HCT116 (cell line): Measurements from ENCODE around the gene LSMEM2. TPM values are rescaled to one million over a fixed set of nuclear protein-coding genes. Genes with fewer than 3 reads are reported as not detected.
A peak's percentile ranks its signal among the peaks of the same experiment; 100 is the strongest.

Source experiments
- ATAC-seq: fragments of 200-7000 bp; cut with Tn5 transposase; 2 replicates; pipeline ENCODE4 v1.9.1; 2020; ENCODE audit warnings: mild to moderate bottlenecking, moderate library complexity
- BruUV-seq: library from RNA; stranded (reverse); fragments of 400-500 nt; replicated peaks from 2 replicates; lab custom pipeline; 2021; lab: Mats Ljungman, UMichigan
- CTCF ChIA-PET: fragments of 300-600 bp; sonication (Branson Sonifier 250); formaldehyde crosslinking; loops from one replicate; lab custom pipeline; 2021; ENCODE audit warnings: antibody characterized with exemption; lab: Charles Lee
- POLR2A ChIA-PET: fragments of 300-600, 350-600 bp; sonication (Branson Sonifier 250); formaldehyde crosslinking; loops from one replicate; lab custom pipeline; 2021; ENCODE audit warnings: antibody characterized with exemption; lab: Charles Lee
- RAD21 ChIA-PET, 2 experiments: fragments of 300-600 bp; sonication (Branson Sonifier 250); formaldehyde crosslinking; loops; one replicate each; lab custom pipeline; 2023; ENCODE audit warnings: low total read pairs in 2 of 2; ENCODE audit not compliant: uncharacterized antibody in 2 of 2, unreplicated experiment in 2 of 2, low non-redundant PET in 1 of 2; lab: Charles Lee
- DNase-seq: peaks from one replicate; pipeline ENCODE4 v3.0.0-alpha.2; 2010; ENCODE audit warnings: low read depth, low spot score
- H2AFZ ChIP-seq: fragments of 200-600 bp; shearing (Covaris generic), sonication (generic); 2 replicates; pipeline ENCODE4 v1.6.1; 2017; ENCODE audit warnings: low read depth, mixed run types, mixed read lengths, antibody characterized with exemption, low read length; ENCODE audit not compliant: poor library complexity, severe bottlenecking
- H3K27ac ChIP-seq: 2 replicates; pipeline ENCODE4 v1.5.1; 2012; ENCODE audit warnings: low read depth, low read length
- H3K27me3 ChIP-seq: fragments of 200-600 bp; sonication (generic); 2 replicates; pipeline ENCODE4 v1.6.1; 2016; ENCODE audit warnings: mixed run types, low read length, mixed read lengths; ENCODE audit not compliant: insufficient read depth
- H3K36me3 ChIP-seq, 2 experiments: fragments of 200-500 bp in 1 of 2; fragments of 200-600 bp in 1 of 2; sonication (Bioruptor generic) in 1 of 2; sonication (generic) in 1 of 2; 2 replicates each; pipeline versions ENCODE4 v1.5.1 to v1.6.1; 2014 to 2016; ENCODE audit warnings: low read length in 2 of 2, inconsistent platforms in 1 of 2, mixed read lengths in 1 of 2, mixed run types in 1 of 2; ENCODE audit not compliant: insufficient read depth in 2 of 2, control insufficient read depth in 1 of 2
- H3K4me1 ChIP-seq, 2 experiments: fragments of 200-600 bp in 1 of 2; sonication (generic) in 1 of 2; 2 replicates each; pipeline versions ENCODE4 v1.5.1 to v1.6.1; 2012 to 2017; ENCODE audit warnings: low read length in 2 of 2, inconsistent platforms in 1 of 2, mild to moderate bottlenecking in 1 of 2, mixed read lengths in 1 of 2, mixed run types in 1 of 2, moderate library complexity in 1 of 2; ENCODE audit not compliant: insufficient read depth in 2 of 2, control insufficient read depth in 1 of 2
- H3K4me2 ChIP-seq: fragments of 200-600 bp; sonication (generic); 2 replicates; pipeline ENCODE4 v1.6.1; 2017; ENCODE audit warnings: mixed run types, low read length, mixed read lengths
- H3K4me3 ChIP-seq, 2 experiments: fragments of 200-600 bp in 1 of 2; sonication (generic) in 1 of 2; replicated peaks in 1 of 2; 2 replicates each; pipeline ENCODE4 v1.5.1; 2011 to 2016; ENCODE audit warnings: low read length in 2 of 2, control low read depth in 1 of 2, low read depth in 1 of 2, mild to moderate bottlenecking in 1 of 2, mixed read lengths in 1 of 2, mixed run types in 1 of 2
- H3K79me2 ChIP-seq: fragments of 200-600 bp; sonication (generic); 2 replicates; pipeline ENCODE4 v1.6.1; 2017; ENCODE audit warnings: mild to moderate bottlenecking, mixed run types, low read length, moderate library complexity, mixed read lengths; ENCODE audit not compliant: insufficient read depth
- H3K9ac ChIP-seq: fragments of 200-600 bp; sonication (generic); 2 replicates; pipeline ENCODE4 v1.6.1; 2016; ENCODE audit warnings: low read length, mixed read lengths
- H3K9me2 ChIP-seq: fragments of 200-600 bp; sonication (generic), shearing (Covaris generic); 2 replicates; pipeline ENCODE4 v1.6.1; 2017; ENCODE audit warnings: mixed run types, mild to moderate bottlenecking, moderate library complexity; ENCODE audit not compliant: insufficient read depth
- H3K9me3 ChIP-seq, 2 experiments: fragments of 200-500 bp in 1 of 2; fragments of 200-600 bp in 1 of 2; sonication (Bioruptor generic) in 1 of 2; sonication (generic) in 1 of 2; 2 replicates each; pipeline ENCODE4 v1.6.1; 2014 to 2017; ENCODE audit warnings: low read length in 2 of 2, mixed read lengths in 2 of 2, inconsistent platforms in 1 of 2, low read depth in 1 of 2, mild to moderate bottlenecking in 1 of 2, mixed run types in 1 of 2, moderate library complexity in 1 of 2; ENCODE audit not compliant: control insufficient read depth in 1 of 2, insufficient read depth in 1 of 2
- H4K20me1 ChIP-seq: fragments of 200-600 bp; sonication (generic), shearing (Covaris generic); 2 replicates; pipeline ENCODE4 v1.6.1; 2017; ENCODE audit warnings: mixed run types, mild to moderate bottlenecking, moderate library complexity; ENCODE audit not compliant: insufficient read depth
- ATF3 ChIP-seq: IDR thresholded peaks from 2 replicates; pipeline ENCODE4 v1.6.1; 2012
- CBX3 ChIP-seq: IDR thresholded peaks from 2 replicates; pipeline ENCODE4 v1.6.1; 2012; ENCODE audit warnings: low read depth
- CEBPB ChIP-seq: IDR thresholded peaks from 2 replicates; pipeline ENCODE4 v1.6.1; 2012; ENCODE audit warnings: low read depth
- ELF1 ChIP-seq: IDR thresholded peaks from 2 replicates; pipeline ENCODE4 v1.6.1; 2012; ENCODE audit warnings: low read depth, borderline replicate concordance
- EZH2 ChIP-seq: fragments of 200-600 bp; sonication (generic); IDR thresholded peaks from 2 replicates; pipeline ENCODE4 v1.6.1; 2017; ENCODE audit warnings: antibody characterized with exemption, mixed run types
- POLR2A ChIP-seq: IDR thresholded peaks from 2 replicates; pipeline ENCODE4 v1.7.0; 2011; ENCODE audit warnings: borderline replicate concordance; ENCODE audit not compliant: insufficient read depth, insufficient read length; ENCODE audit errors: extremely low read depth
- POLR2AphosphoS5 ChIP-seq: IDR thresholded peaks from 2 replicates; pipeline ENCODE4 v1.6.1; 2011; ENCODE audit warnings: mild to moderate bottlenecking, low read depth, low read length, moderate library complexity
- RAD21 ChIP-seq: IDR thresholded peaks from 2 replicates; pipeline ENCODE4 v1.6.1; 2012; ENCODE audit warnings: low read depth, mild to moderate bottlenecking
- REST ChIP-seq: IDR thresholded peaks from 2 replicates; pipeline ENCODE4 v1.6.1; 2012; ENCODE audit warnings: low read depth
- SIN3A ChIP-seq: IDR thresholded peaks from 2 replicates; pipeline ENCODE4 v1.6.1; 2012; ENCODE audit warnings: low read depth
- SRF ChIP-seq: IDR thresholded peaks from 2 replicates; pipeline ENCODE4 v1.6.1; 2012; ENCODE audit warnings: low read depth
- ZBTB33 ChIP-seq: IDR thresholded peaks from 2 replicates; pipeline ENCODE4 v1.6.1; 2011; ENCODE audit warnings: mild to moderate bottlenecking, low read length, moderate library complexity; ENCODE audit not compliant: insufficient replicate concordance; ENCODE audit errors: extremely low read depth
- ZFX ChIP-seq: fragments of 450-650 bp; IDR thresholded peaks from 2 replicates; pipeline ENCODE4 v1.6.1; 2017
- ZNF274 ChIP-seq: fragments of 200-500 bp; sonication (Bioruptor generic); IDR thresholded peaks from 2 replicates; pipeline ENCODE4 v1.6.1; 2014; ENCODE audit warnings: mild to moderate bottlenecking, low read depth, low read length, inconsistent platforms
- intact Hi-C: fragments of 100-400 bp; cut with micrococcal nuclease; formaldehyde crosslinking; loops from 2 replicates; pipeline ENCODE4 v1.10.0; 2022
- total RNA-seq: library from RNA; stranded (reverse); gene quantifications from one replicate; pipeline ENCODE4 v1.2.1, GENCODE V29; 2021; ENCODE audit not compliant: unreplicated experiment

The LSMEM2 gene
- total RNA-seq, 1 experiment from 2014 or later: not detected

GRCh38 chr3:50263478-50264382 is 15.2 kb upstream of the LSMEM2 start:
- peaks cover 66 to 95% of the 10 kb centered on the region in 2 experiments for H3K4me1 ChIP-seq
- peak overlapping the region; percentile 86 for H3K27ac ChIP-seq
- ATAC-seq (no peak), DNase-seq (no peak)
- ChIA-PET RAD21 (no interaction called here), CTCF (interaction anchor here (0.6 to 2.9 kb wide), 6 partner anchors 17 to 84 kb away, joined by 3 to 23 read pairs (median 6); partner anchors contain the start of gene HYAL1), POLR2A (interaction anchor here (0.9 to 2.5 kb wide), 5 partner anchors 16 to 35 kb away, joined by 3 to 9 read pairs (median 4); partner anchors contain the start of genes GNAI2, HYAL3, LSMEM2 and NAA80)
- intact Hi-C loops: no loop called here
- H3K36me3 ChIP-seq: no peaks in the 10 kb centered on the region
- no peaks in the 10 kb centered on the region for H3K9me2 ChIP-seq
- H3K79me2 ChIP-seq: no peaks in the 10 kb centered on the region
- no peak overlapping the region for H2AFZ ChIP-seq
- no peaks in the 10 kb centered on the region for H4K20me1 ChIP-seq
- H3K4me2 ChIP-seq: peak overlapping the region; percentile 80
- peak overlapping the region; percentile 16 to 36 for H3K4me3 ChIP-seq
- no peaks in the 10 kb centered on the region for H3K27me3 ChIP-seq
- no TSS peak for BruUV-seq
- peak overlapping the region; percentile 62 for H3K9ac ChIP-seq
- TF ChIP-seq ELF1: no peak
- no peak for TF ChIP-seq ZNF274
- no peak for TF ChIP-seq CEBPB
- TF ChIP-seq POLR2A: no peak
- TF ChIP-seq RAD21: no peak
- TF ChIP-seq ZFX: no peak
- TF ChIP-seq ATF3: no peak
- no peak for TF ChIP-seq EZH2
- TF ChIP-seq ZBTB33: no peak
- no peak for TF ChIP-seq CBX3
- TF ChIP-seq SRF: no peak
- no peak for TF ChIP-seq REST
- no peak for TF ChIP-seq SIN3A
- TF ChIP-seq POLR2AphosphoS5: no peak
- no peaks in the 10 kb centered on the region for H3K9me3 ChIP-seq
